HL-60 (cell line): ENCODE data around the gene GAP43.

Experiments
- DNase-seq, 2 experiments: peaks; one replicate each; pipeline ENCODE4 v3.0.0-alpha.2; 2010 to 2020; ENCODE audit warnings: low read depth in 1 of 2, low spot score in 1 of 2
- H3K27ac ChIP-seq: fragments of 250-450 bp; sonication (Bioruptor Pico); replicated peaks from 2 replicates; pipeline ENCODE4 v1.5.1; 2020; ENCODE audit warnings: mild to moderate bottlenecking, moderate library complexity
- H3K27me3 ChIP-seq: fragments of 250-450 bp; sonication (Bioruptor Pico); 2 replicates; pipeline ENCODE4 v1.5.1; 2021; ENCODE audit warnings: mild to moderate bottlenecking, moderate library complexity; ENCODE audit not compliant: insufficient read depth, poor library complexity, severe bottlenecking
- H3K4me3 ChIP-seq: replicated peaks from 2 replicates; pipeline ENCODE4 v1.5.1; 2011; ENCODE audit warnings: mild to moderate bottlenecking, control low read depth, low read length; ENCODE audit not compliant: insufficient read depth
- CTCF ChIP-seq: IDR thresholded peaks from one replicate; pipeline ENCODE4 v1.5.1; 2011; ENCODE audit warnings: low read length, control low read depth, inconsistent platforms; ENCODE audit not compliant: insufficient read depth
- GABPA ChIP-seq: IDR thresholded peaks from 2 replicates; pipeline ENCODE4 v1.6.1; 2012; ENCODE audit warnings: low read depth
- POLR2AphosphoS5 ChIP-seq: IDR thresholded peaks from 2 replicates; pipeline ENCODE4 v1.6.1; 2012; ENCODE audit warnings: low read depth
- REST ChIP-seq: IDR thresholded peaks from 2 replicates; pipeline ENCODE4 v1.6.1; 2012; ENCODE audit warnings: low read depth; ENCODE audit not compliant: insufficient replicate concordance
- SPI1 ChIP-seq: IDR thresholded peaks from 2 replicates; pipeline ENCODE4 v1.6.1; 2012; ENCODE audit warnings: low read depth, mild to moderate bottlenecking, borderline replicate concordance

The GAP43 gene

GRCh38 chr3:115713284-115713683 lies 90.0 kb downstream of the GAP43 start:
- no peak for DNase-seq
- no peak overlapping the region for H3K4me3 ChIP-seq
- TF ChIP-seq SPI1 (no peak), CTCF (no peak), POLR2AphosphoS5 (no peak), GABPA (no peak), REST (no peak)
- H3K27me3 ChIP-seq: no peaks in the 10 kb centered on the region
- no peak overlapping the region for H3K27ac ChIP-seq

GRCh38 chr3:115715241-115715745 lies 92.0 kb downstream of the GAP43 start:
- no peak for TF ChIP-seq REST
- TF ChIP-seq POLR2AphosphoS5: no peak
- no peak for TF ChIP-seq SPI1
- no peak for TF ChIP-seq CTCF
- TF ChIP-seq GABPA: no peak
- no peaks in the 10 kb centered on the region for H3K27me3 ChIP-seq
- DNase-seq: no peak
- H3K27ac ChIP-seq: no peak overlapping the region
- no peak overlapping the region for H3K4me3 ChIP-seq

- H3K27ac ChIP-seq: no peak overlapping the region
- no peak overlapping the region for H3K4me3 ChIP-seq
- no peak for DNase-seq
- TF ChIP-seq REST (no peak), POLR2AphosphoS5 (no peak), CTCF (no peak), SPI1 (no peak), GABPA (no peak)
- H3K27me3 ChIP-seq: no peaks in the 10 kb centered on the region
These were observed 97.7 kb downstream of the GAP43 start for GRCh38 chr3:115720983-115721382.
